A549 (cell line): Measurements from ENCODE around the gene FLNB. TPM values are rescaled to one million over a fixed set of nuclear protein-coding genes. Genes with fewer than 3 reads are reported as not detected.

Experiments
- ATAC-seq, 2 experiments: fragments of 200-7000 bp in 1 of 2; fragments of >200 bp in 1 of 2; cut with Nextera tagmentation in 1 of 2; cut with Tn5 transposase in 1 of 2; 3 replicates each; pipeline versions ENCODE4 v1.8.0 to v1.9.1; 2018 to 2020; ENCODE audit warnings: mild to moderate bottlenecking in 1 of 2, moderate library complexity in 1 of 2
- CTCF ChIA-PET: fragments of 300-600 bp; sonication (Branson Sonifier 250); formaldehyde crosslinking; extraction: SDS; loops from one replicate; lab custom pipeline; 2021; ENCODE audit warnings: antibody characterized with exemption, inconsistent platforms; lab: Yijun Ruan, JAX
- POLR2A ChIA-PET: fragments of 350-600 bp; formaldehyde crosslinking; extraction: SDS; loops from one replicate; lab custom pipeline; 2021; ENCODE audit warnings: antibody characterized with exemption, inconsistent platforms; lab: Yijun Ruan, JAX
- DNase-seq, 2 experiments: peaks; one replicate each; pipeline versions ENCODE4 v3.0.0 to v3.0.0-alpha.2; 2011 to 2016; ENCODE audit warnings: low read depth in 1 of 2, low spot score in 1 of 2
- FAIRE-seq: peaks from 2 replicates; lab custom pipeline; 2011; peaks lifted over from hg19 to GRCh38; lab: Jason Lieb, UNC
- H3K27ac ChIP-seq, 2 experiments: fragments of >200 bp; sonication (Bioruptor Twin); formaldehyde crosslinking; 3 replicates each; pipeline ENCODE4 v1.5.1; 2016 to 2017
- H3K4me1 ChIP-seq: fragments of >200 bp; sonication (Bioruptor Twin); formaldehyde crosslinking; 3 replicates; pipeline ENCODE4 v1.6.1; 2016
- H3K4me2 ChIP-seq: fragments of >200 bp; sonication (Bioruptor Twin); formaldehyde crosslinking; 3 replicates; pipeline ENCODE4 v1.6.1; 2016
- H3K4me3 ChIP-seq: fragments of >200 bp; sonication (Bioruptor Twin); formaldehyde crosslinking; 3 replicates; pipeline ENCODE4 v1.5.1; 2016
- H3K9me3 ChIP-seq: fragments of >200 bp; sonication (Bioruptor Twin); formaldehyde crosslinking; 3 replicates; pipeline ENCODE4 v1.6.1; 2016
- BHLHE40 ChIP-seq: IDR thresholded peaks from 2 replicates; pipeline ENCODE4 v1.6.1; 2012; ENCODE audit warnings: low read depth, low read length, inconsistent platforms
- CBX2 ChIP-seq: fragments of 200-600 bp; sonication (generic); IDR thresholded peaks from 2 replicates; pipeline ENCODE4 v1.6.1; 2016; ENCODE audit warnings: low read depth, mild to moderate bottlenecking, borderline replicate concordance
- CBX8 ChIP-seq: fragments of 200-600 bp; sonication (generic); IDR thresholded peaks from 2 replicates; pipeline ENCODE4 v1.6.1; 2016
- CHD2 ChIP-seq: fragments of 150-350 bp; IDR thresholded peaks from 2 replicates; pipeline ENCODE4 v1.6.1; 2014; ENCODE audit warnings: low read length; ENCODE audit not compliant: partially characterized antibody
- CHD4 ChIP-seq: fragments of 200-600 bp; sonication (generic); IDR thresholded peaks from 2 replicates; pipeline ENCODE4 v1.6.1; 2016; ENCODE audit warnings: antibody characterized with exemption, mild to moderate bottlenecking, borderline replicate concordance
- EHMT2 ChIP-seq: fragments of 200-600 bp; sonication (generic); IDR thresholded peaks from 2 replicates; pipeline ENCODE4 v1.6.1; 2016; ENCODE audit warnings: antibody characterized with exemption, low read depth, mild to moderate bottlenecking, moderate library complexity
- FOSL2 ChIP-seq, 2 experiments: fragments of 450-650 bp in 1 of 2; fragments of >200 bp in 1 of 2; sonication (Bioruptor Twin) in 1 of 2; formaldehyde crosslinking; IDR thresholded peaks; 2 replicates each; pipeline versions ENCODE4 v1.5.0 to v1.6.1; 2016 to 2020; ENCODE audit warnings: mild to moderate bottlenecking in 1 of 2, moderate library complexity in 1 of 2
- HEYL ChIP-seq: fragments of 250-450 bp; sonication (Bioruptor Pico); IDR thresholded peaks from 2 replicates; pipeline ENCODE4 v1.8.0; 2021; ENCODE audit warnings: mild to moderate bottlenecking, moderate library complexity
- JUNB ChIP-seq: fragments of >200 bp; sonication (Bioruptor Twin); formaldehyde crosslinking; IDR thresholded peaks from 2 replicates; pipeline ENCODE4 v1.6.1; 2016
- MAX ChIP-seq: IDR thresholded peaks from 2 replicates; pipeline ENCODE4 v1.6.1; 2012
- NPAS2 ChIP-seq: fragments of 250-450 bp; sonication (Bioruptor Pico); IDR thresholded peaks from 2 replicates; pipeline ENCODE4 v1.8.0; 2022; ENCODE audit warnings: mild to moderate bottlenecking, moderate library complexity, borderline replicate concordance
- NR3C1 ChIP-seq: fragments of >200 bp; sonication (Bioruptor Twin); formaldehyde crosslinking; IDR thresholded peaks from 3 replicates; pipeline ENCODE4 v1.6.1; 2017
- PBX3 ChIP-seq: IDR thresholded peaks from 2 replicates; pipeline ENCODE4 v1.6.1; 2012
- RCOR1 ChIP-seq: fragments of 150-350 bp; IDR thresholded peaks from 2 replicates; pipeline ENCODE4 v1.6.1; 2014; ENCODE audit warnings: antibody characterized with exemption, low read length, low read depth
- TFCP2L1 ChIP-seq: fragments of 250-450 bp; sonication (Bioruptor Pico); IDR thresholded peaks from 2 replicates; pipeline ENCODE4 v1.5.0; 2021; ENCODE audit warnings: mild to moderate bottlenecking
- ZC3H11A ChIP-seq: fragments of 450-650 bp; IDR thresholded peaks from 2 replicates; pipeline ENCODE4 v1.6.1; 2014; ENCODE audit warnings: antibody characterized with exemption, mild to moderate bottlenecking
- ZNF302 ChIP-seq: fragments of 250-450 bp; sonication (Bioruptor Pico); IDR thresholded peaks from 2 replicates; pipeline ENCODE4 v1.9.0; 2021; ENCODE audit warnings: inconsistent platforms, mild to moderate bottlenecking, moderate library complexity
- WGBS: methylation state at CpG from one replicate; pipeline ENCODE4 v1.1.6; 2017; ENCODE audit errors: missing lambda C conversion rate; 5-methylcytosine and 5-hydroxymethylcytosine counted together
- polyA plus RNA-seq, 4 experiments: library from polyadenylated mRNA; depleted of rRNA in 3 of 4; stranded (reverse); fragments of >200 nt; fragmentation: RNase III in 1 of 4; extraction: RNeasy Plus Mini Kit Qiagen cat#74134 plus additional on column Dnase treatment in 1 of 4; gene quantifications; 2 replicates in 3 of 4; 3 replicates in 1 of 4; pipeline ENCODE4 v1.2.3, GENCODE V29; 2011 to 2017
- TF ChIP-seq, protein P1 (sequence below): fragments of 150-350 bp; IDR thresholded peaks from 2 replicates; pipeline ENCODE4 v1.6.1; 2014; ENCODE audit warnings: low read depth, mild to moderate bottlenecking, low read length
- TF ChIP-seq, protein P2 (sequence below): IDR thresholded peaks from 2 replicates; pipeline ENCODE4 v1.6.1; 2012; ENCODE audit warnings: low read depth, borderline replicate concordance
- TF ChIP-seq, protein P3 (sequence below): fragments of 250-450 bp; sonication (Bioruptor Pico); IDR thresholded peaks from 2 replicates; pipeline ENCODE4 v1.5.0; 2020; ENCODE audit warnings: low read depth, mild to moderate bottlenecking, moderate library complexity

The FLNB gene
- polyA plus RNA-seq, 2 of the 4 experiments (the other 2 are of a cell fraction): 235 to 439 TPM

- H3K9me3 ChIP-seq: no peaks in the 10 kb centered on the region
- TF ChIP-seq CBX8: no peak
- no peak overlapping the region for H3K27ac ChIP-seq
- ATAC-seq: no peak
- POLR2A ChIA-PET: no interaction called here
- no peak overlapping the region for H3K4me3 ChIP-seq
- FAIRE-seq: no peak
- no peak overlapping the region for H3K4me2 ChIP-seq
- no peak for DNase-seq
- H3K4me1 ChIP-seq: peaks cover 1% of the 10 kb centered on the region; the same call in 1 of the 3 replicates
- WGBS: 77% methylated on average over 12 of the region's 12 CpGs
- CTCF ChIA-PET: interaction anchor here (0.6 to 1.2 kb wide), 3 partner anchors 16 to 24 kb away, joined by 3 read pairs; no protein-coding TSS in a partner anchor
These were observed 185.6 kb downstream of the FLNB start for GRCh38 chr3:58193682-58194407.

DNA sequence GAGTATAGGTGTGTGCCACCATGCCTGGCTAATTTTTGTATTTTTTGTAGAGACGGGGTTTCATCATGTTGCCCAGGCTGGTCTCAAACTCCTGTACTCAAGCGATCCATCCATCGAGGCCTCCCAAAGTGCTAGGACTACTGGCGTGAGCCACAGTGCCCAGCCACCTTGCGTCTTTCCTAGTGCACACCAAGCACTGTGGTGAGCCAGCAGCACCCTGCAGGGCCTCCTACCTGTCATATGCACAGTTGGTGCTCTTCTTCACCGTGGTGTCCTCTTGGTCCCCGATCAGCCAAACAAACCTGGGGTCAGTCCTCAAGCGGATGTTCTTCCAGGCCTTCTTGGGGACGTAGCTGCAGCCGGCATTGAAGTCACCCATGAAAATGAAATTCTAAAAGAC is 189.4 kb downstream of the FLNB start:
- no peak for ATAC-seq
- ChIA-PET CTCF (interaction anchor here (1.1 to 2.8 kb wide), 3 partner anchors 10 to 20 kb away, joined by 4 to 14 read pairs (median 8); no protein-coding TSS in a partner anchor), POLR2A (no interaction called here)
- H3K4me1 ChIP-seq: no peaks in the 10 kb centered on the region
- H3K9me3 ChIP-seq: no peaks in the 10 kb centered on the region
- no peak for FAIRE-seq
- TF ChIP-seq HEYL (CRISPR knock-in tag): no peak
- no peak for TF ChIP-seq TFCP2L1
- no peak for TF ChIP-seq BHLHE40
- TF ChIP-seq FOSL2 (IDR thresholded peaks at IDR 0.05): no peak
- TF ChIP-seq FOSL2 (CRISPR knock-in tag; IDR thresholded peaks at IDR 0.05): no peak
- TF ChIP-seq EHMT2: no peak
- TF ChIP-seq JUNB: no peak
- no peak overlapping the region for H3K4me2 ChIP-seq
- H3K27ac ChIP-seq: no peak overlapping the region
- WGBS: 94% methylated on average over 10 of the region's 10 CpGs
- no peak overlapping the region for H3K4me3 ChIP-seq
- no peak for DNase-seq

DNA sequence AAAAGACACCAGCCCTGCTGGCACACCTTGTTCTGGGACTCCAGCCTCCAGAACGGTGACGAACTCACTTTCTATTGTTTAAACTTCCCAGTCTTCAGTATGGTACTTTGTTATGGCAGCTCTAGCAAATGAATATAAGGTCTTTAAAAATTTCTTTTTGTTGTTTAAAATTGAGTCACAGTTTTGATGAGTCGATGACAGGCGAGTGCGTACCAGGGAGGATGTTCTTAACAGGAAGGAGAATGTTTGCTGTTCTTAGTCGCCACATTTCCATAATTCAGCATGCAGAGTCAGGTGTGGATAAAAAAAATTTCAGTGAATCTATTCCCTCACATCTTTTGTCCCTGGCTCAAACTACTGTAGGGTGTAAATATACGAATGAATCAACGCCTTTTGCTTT is 190.1 kb downstream of the FLNB start:
- DNase-seq: no peak
- Histone ChIP-seq H3K27ac (no peak overlapping the region), H3K4me1 (no peaks in the 10 kb centered on the region), H3K9me3 (no peaks in the 10 kb centered on the region), H3K4me2 (no peak overlapping the region), H3K4me3 (no peak overlapping the region)
- TF ChIP-seq MAX: no peak
- no peak for TF ChIP-seq NR3C1
- TF ChIP-seq CHD2: no peak
- no peak for TF ChIP-seq PBX3
- TF ChIP-seq, protein P1, sequence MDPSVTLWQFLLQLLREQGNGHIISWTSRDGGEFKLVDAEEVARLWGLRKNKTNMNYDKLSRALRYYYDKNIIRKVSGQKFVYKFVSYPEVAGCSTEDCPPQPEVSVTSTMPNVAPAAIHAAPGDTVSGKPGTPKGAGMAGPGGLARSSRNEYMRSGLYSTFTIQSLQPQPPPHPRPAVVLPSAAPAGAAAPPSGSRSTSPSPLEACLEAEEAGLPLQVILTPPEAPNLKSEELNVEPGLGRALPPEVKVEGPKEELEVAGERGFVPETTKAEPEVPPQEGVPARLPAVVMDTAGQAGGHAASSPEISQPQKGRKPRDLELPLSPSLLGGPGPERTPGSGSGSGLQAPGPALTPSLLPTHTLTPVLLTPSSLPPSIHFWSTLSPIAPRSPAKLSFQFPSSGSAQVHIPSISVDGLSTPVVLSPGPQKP: no peak
- no peak for TF ChIP-seq ZC3H11A
- TF ChIP-seq CBX2: no peak
- TF ChIP-seq ZNF302: no peak
- no peak for TF ChIP-seq NPAS2
- no peak for TF ChIP-seq HEYL (CRISPR knock-in tag)
- TF ChIP-seq, protein P2, sequence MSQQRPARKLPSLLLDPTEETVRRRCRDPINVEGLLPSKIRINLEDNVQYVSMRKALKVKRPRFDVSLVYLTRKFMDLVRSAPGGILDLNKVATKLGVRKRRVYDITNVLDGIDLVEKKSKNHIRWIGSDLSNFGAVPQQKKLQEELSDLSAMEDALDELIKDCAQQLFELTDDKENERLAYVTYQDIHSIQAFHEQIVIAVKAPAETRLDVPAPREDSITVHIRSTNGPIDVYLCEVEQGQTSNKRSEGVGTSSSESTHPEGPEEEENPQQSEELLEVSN: no peak
- TF ChIP-seq, protein P3, sequence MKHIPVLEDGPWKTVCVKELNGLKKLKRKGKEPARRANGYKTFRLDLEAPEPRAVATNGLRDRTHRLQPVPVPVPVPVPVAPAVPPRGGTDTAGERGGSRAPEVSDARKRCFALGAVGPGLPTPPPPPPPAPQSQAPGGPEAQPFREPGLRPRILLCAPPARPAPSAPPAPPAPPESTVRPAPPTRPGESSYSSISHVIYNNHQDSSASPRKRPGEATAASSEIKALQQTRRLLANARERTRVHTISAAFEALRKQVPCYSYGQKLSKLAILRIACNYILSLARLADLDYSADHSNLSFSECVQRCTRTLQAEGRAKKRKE: no peak
- TF ChIP-seq BHLHE40: no peak
- no peak for TF ChIP-seq CHD4
- TF ChIP-seq RCOR1: no peak
- POLR2A ChIA-PET: no interaction called here
- no peak for ATAC-seq
- CTCF ChIA-PET: interaction anchor here (2.8 kb wide), 1 partner anchor 10 kb away, joined by 14 read pairs; no protein-coding TSS in a partner anchor
- 72% methylated on average over 8 of the region's 8 CpGs for WGBS
- no peak for FAIRE-seq
